Measurements from ENCODE around the gene MPRIP.

Gene MPRIP

GRCh38 chr17:17033466-17033865 lies 8.8 kb upstream of the MPRIP start:
- TF ChIP-seq CTCF (conservative IDR thresholded peaks at IDR 0.05) (no peak), ZFX (IDR thresholded peaks at IDR 0.05) (no peak)
- no peak overlapping the region for H3K27ac ChIP-seq

- TF ChIP-seq CTCF (conservative IDR thresholded peaks at IDR 0.05) (no peak), ZFX (IDR thresholded peaks at IDR 0.05) (no peak)
- H3K27ac ChIP-seq: no peak overlapping the region
These were observed 8.2 kb upstream of the MPRIP start for GRCh38 chr17:17034026-17034425.

- TF ChIP-seq ZFX (IDR thresholded peaks at IDR 0.05) (no peak), CTCF (conservative IDR thresholded peaks at IDR 0.05) (no peak)
- H3K27ac ChIP-seq: no peak overlapping the region
These were observed 7.7 kb upstream of the MPRIP start for GRCh38 chr17:17034496-17035075.

GRCh38 chr17:17035490-17035889 lies 6.8 kb upstream of the MPRIP start:
- no peak overlapping the region for H3K27ac ChIP-seq
- TF ChIP-seq ZFX (IDR thresholded peaks at IDR 0.05): no peak
- no peak for TF ChIP-seq CTCF (conservative IDR thresholded peaks at IDR 0.05)

DNA sequence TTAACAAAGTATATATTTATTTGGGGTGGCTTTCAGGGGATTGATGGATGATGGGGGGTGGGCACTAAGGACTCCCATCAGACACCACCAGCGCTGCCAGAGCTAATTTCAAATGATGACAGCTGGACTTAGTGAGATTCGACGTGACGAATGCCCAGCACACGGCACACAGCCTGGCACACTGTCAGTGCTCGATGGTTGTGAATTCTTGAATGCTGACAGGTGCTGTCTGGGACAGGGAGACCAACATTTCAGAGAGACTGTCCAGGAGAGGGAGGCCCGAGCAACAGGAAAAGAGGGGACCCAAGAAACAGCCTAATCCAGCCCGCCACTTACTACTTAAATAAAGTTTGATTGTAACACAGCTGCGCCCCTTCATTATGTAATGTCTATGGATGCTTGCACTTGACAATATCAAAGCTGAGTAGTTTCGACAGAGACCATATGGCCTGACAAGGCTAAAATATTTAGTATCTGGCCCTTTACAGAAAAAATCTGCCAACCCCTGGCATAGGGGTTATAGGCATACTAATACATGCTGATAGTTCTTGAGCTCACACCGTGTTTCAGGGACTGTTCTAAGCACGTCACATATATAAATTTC lies 6.2 kb upstream of the MPRIP start:
- TF ChIP-seq CTCF (conservative IDR thresholded peaks at IDR 0.05) (no peak), ZFX (IDR thresholded peaks at IDR 0.05) (no peak)
- H3K27ac ChIP-seq: no peak overlapping the region

GRCh38 chr17:17036524-17036998 lies 5.7 kb upstream of the MPRIP start:
- TF ChIP-seq CTCF (conservative IDR thresholded peaks at IDR 0.05) (no peak), ZFX (IDR thresholded peaks at IDR 0.05) (no peak)
- no peak overlapping the region for H3K27ac ChIP-seq

GRCh38 chr17:17039911-17040310 lies 2.3 kb upstream of the MPRIP start:
- H3K27ac ChIP-seq: no peak overlapping the region
- TF ChIP-seq CTCF (conservative IDR thresholded peaks at IDR 0.05) (no peak), ZFX (IDR thresholded peaks at IDR 0.05) (no peak)
